Right lobe of liver (tissue), 6 donors: ENCODE results near the gene PTGES2. TPM values are rescaled to one million over a fixed set of nuclear protein-coding genes. Genes with fewer than 3 reads are reported as not detected.

ENCODE experiments used
- ATAC-seq, 4 donors: fragments of 200-7000 bp; cut with Tn5 transposase; one replicate each; pipeline ENCODE4 v1.9.1; 2020; ENCODE audit warnings: mild to moderate bottlenecking in 4 of 4, moderate library complexity in 4 of 4
- DNase-seq, 3 donors: peaks; one replicate each; pipeline ENCODE4 v3.0.0-alpha.2; 2020
- H3K27ac ChIP-seq, 3 donors: fragments of 200-600 bp; one replicate each; pipeline ENCODE4 v1.8.0; 2022
- H3K27me3 ChIP-seq, 2 donors: fragments of 200-600 bp; one replicate each; pipeline ENCODE4 v1.8.0; 2022
- H3K36me3 ChIP-seq, 4 donors: fragments of 200-600 bp; sonication (generic) in 1 of 4; one replicate each; pipeline versions ENCODE4 v1.5.1 to v1.8.0; 2017 to 2022; ENCODE audit warnings: control low read depth in 1 of 4
- H3K4me1 ChIP-seq, 4 donors: fragments of 200-600 bp; sonication (generic) in 1 of 4; one replicate each; pipeline versions ENCODE4 v1.5.1 to v1.8.0; 2017 to 2022; ENCODE audit warnings: control low read depth in 1 of 4
- H3K4me3 ChIP-seq, 3 donors: fragments of 200-600 bp; one replicate each; pipeline ENCODE4 v1.8.0; 2022
- H3K9me3 ChIP-seq, 4 donors: fragments of 200-600 bp; sonication (generic) in 1 of 4; one replicate each; pipeline versions ENCODE4 v1.5.1 to v1.8.0; 2017 to 2022; ENCODE audit warnings: control low read depth in 1 of 4
- CTCF ChIP-seq, 4 donors: fragments of 200-600 bp in 3 of 4; fragments of 450-650 bp in 1 of 4; IDR thresholded peaks; one replicate each; pipeline versions ENCODE4 v1.5.1 to v1.8.0; 2016 to 2022; ENCODE audit warnings: antibody characterized with exemption in 4 of 4, mild to moderate bottlenecking in 2 of 4
- POLR2A ChIP-seq: fragments of 450-650 bp; IDR thresholded peaks from one replicate; pipeline ENCODE4 v1.6.1; 2017; ENCODE audit warnings: antibody characterized with exemption, mild to moderate bottlenecking
- WGBS: methylation state at CpG from one replicate; pipeline ENCODE4 v1.1.6; 2018; ENCODE audit warnings: low coverage, low lambda C conversion rate; ENCODE audit not compliant: insufficient coverage; ENCODE audit errors: missing lambda C conversion rate; 5-methylcytosine and 5-hydroxymethylcytosine counted together
- intact Hi-C, 2 donors: fragments of 100-400 bp; cut with DNase I; formaldehyde crosslinking; loops; one replicate each; pipeline versions ENCODE4 v1.11.2 to v1.14.1; 2022
- total RNA-seq, 6 experiments: library from RNA; depleted of rRNA in 2 of 6; stranded (reverse); fragments of >200 nt in 2 of 6; fragmentation: NEBNext Ultra II Directional in 3 of 6; extraction: Animal tissue kit (Norgen Biotek cat#: 25700) in 3 of 6; gene quantifications; one replicate each; pipeline versions ENCODE4 v1.1.0 to v1.2.4, GENCODE V29; 2016 to 2023
- donor health status: DM: no; HTN: yes; CAD: no.
- donor health status: DM: no; HTN: no; CAD: no.
- donor health status: DM: no; HTN: no; CAD: no.
- donor health status: DM: no; HTN: yes; CAD: no.
- donor health status: DM: no; HTN: yes; CAD: no.

Gene PTGES2
- total RNA-seq, 6 experiments from 2014 or later, result 27.2 to 67.2 (median 30.5) TPM

GRCh38 chr9:128162215-128163026 lies 34.9 kb upstream of the PTGES2 start:
- Histone ChIP-seq H3K36me3 (peaks cover 0 to 12% (median 3%) of the 10 kb centered on the region in 4 donors), H3K27me3 (no peaks in the 10 kb centered on the region), H3K4me1 (peaks cover 0 to 5% (median 0%) of the 10 kb centered on the region in 4 donors), H3K27ac (no peak overlapping the region), H3K9me3 (no peaks in the 10 kb centered on the region), H3K4me3 (no peak overlapping the region)
- no peak for ATAC-seq
- WGBS, result 79% methylated on average over 4 of the region's 10 CpGs
- DNase-seq, result no peak
- TF ChIP-seq POLR2A (no peak), CTCF (IDR thresholded peaks at IDR 0.05) (no peak)
- intact Hi-C loops, result no loop called here

DNA sequence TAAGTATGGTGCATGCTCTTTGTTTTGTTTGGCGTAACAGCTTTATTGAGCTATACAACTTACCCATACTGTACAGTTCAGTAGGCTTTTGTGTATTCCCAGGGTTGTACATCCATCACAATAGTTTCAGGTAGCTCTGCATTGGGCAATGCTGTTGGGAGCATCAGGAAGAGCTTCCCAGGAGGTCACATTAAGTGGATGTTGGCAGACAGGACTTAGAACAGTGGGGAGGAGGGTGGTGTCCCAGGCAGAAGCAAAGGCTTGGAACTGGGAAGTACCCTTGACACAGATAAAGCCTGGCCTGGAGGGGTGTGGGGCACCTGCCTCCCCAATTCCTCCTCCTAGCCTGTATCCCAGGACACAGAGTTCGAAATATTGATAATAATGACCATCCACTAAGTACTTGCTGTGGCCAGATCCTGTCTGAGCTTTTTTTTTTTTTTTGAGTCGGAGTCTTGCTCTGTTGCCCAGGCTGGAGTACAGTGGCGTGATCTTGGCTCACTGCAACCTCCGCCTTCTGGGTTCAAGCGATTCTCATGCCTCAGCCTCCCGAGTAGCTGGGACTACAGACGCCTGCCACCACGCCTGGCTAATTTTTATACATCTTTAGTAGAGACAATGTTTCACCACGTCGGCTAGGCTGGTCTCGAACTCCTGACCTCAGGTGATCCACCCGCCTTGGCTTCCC lies 33.8 kb upstream of the PTGES2 start:
- ATAC-seq, result no peak
- 96% methylated on average over 12 of the region's 13 CpGs for WGBS
- Histone ChIP-seq H3K36me3 (peaks cover 0 to 1% (median 0%) of the 10 kb centered on the region in 4 donors), H3K27ac (no peak overlapping the region), H3K9me3 (no peaks in the 10 kb centered on the region), H3K4me3 (no peak overlapping the region), H3K4me1 (peaks cover 0 to 5% (median 0%) of the 10 kb centered on the region in 4 donors), H3K27me3 (no peaks in the 10 kb centered on the region)
- TF ChIP-seq POLR2A (no peak), CTCF (IDR thresholded peaks at IDR 0.05) (no peak)
- intact Hi-C loops, result no loop called here
- DNase-seq, result no peak

DNA sequence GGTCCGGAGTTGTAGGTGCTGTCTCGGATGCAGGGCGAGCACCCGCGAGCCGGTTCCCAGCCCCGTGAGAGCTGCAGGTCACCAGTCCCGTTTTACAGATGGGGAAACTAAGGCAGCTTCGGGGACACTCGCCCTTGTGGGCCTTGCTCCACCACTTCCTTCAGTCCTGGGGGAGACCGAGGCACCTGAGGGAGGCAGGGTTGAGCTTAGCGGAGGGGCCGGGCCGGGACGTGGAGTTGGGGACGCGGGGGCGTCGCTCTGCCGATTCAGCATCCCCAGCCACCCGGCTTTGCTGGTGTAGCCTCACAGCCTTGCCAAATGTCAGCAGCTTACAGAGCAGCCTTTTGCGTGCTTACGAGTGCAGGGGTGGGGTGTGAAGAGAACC lies 33.1 kb upstream of the PTGES2 start:
- intact Hi-C loops, result no loop called here
- peak overlapping the region; percentile 67 to 80 (median 67) for H3K4me3 ChIP-seq
- DNase-seq (peak in 1 of 3 donors; percentile 54), ATAC-seq (peak in 2 of 4 donors; percentile 0 to 1)
- H3K27me3 ChIP-seq, result no peaks in the 10 kb centered on the region
- H3K9me3 ChIP-seq, result no peaks in the 10 kb centered on the region
- no peak overlapping the region for H3K27ac ChIP-seq
- under 1% methylated on average over 11 of the region's 23 CpGs for WGBS
- peaks cover 0 to 5% (median 0%) of the 10 kb centered on the region in 4 donors for H3K4me1 ChIP-seq
- TF ChIP-seq POLR2A (no peak), CTCF (IDR thresholded peaks at IDR 0.05) (no peak)
- H3K36me3 ChIP-seq, result no peaks in the 10 kb centered on the region

GRCh38 chr9:128159784-128160602 lies 32.5 kb upstream of the PTGES2 start, which contains the start of gene BBLN:
TSS of gene BBLN (plus strand) at chr9:128160265. CDS start at chr9:128160408, 143 bp downstream.
- peak; percentile 97 to 98 (median 98) for DNase-seq
- no peaks in the 10 kb centered on the region for H3K36me3 ChIP-seq
- no peaks in the 10 kb centered on the region for H3K9me3 ChIP-seq
- peak within 1 kb of the TSS in 1 of 3 donors; percentile 33 for H3K27ac ChIP-seq
- ATAC-seq, result peak; percentile 94 to 98 (median 96)
- no peak for TF ChIP-seq CTCF (IDR thresholded peaks at IDR 0.05)
- TF ChIP-seq POLR2A, result peak; percentile 71
- 0% methylated on average over 20 of the region's 77 CpGs for WGBS
- intact Hi-C loops, result no loop called here
- peak within 1 kb of the TSS; percentile 67 to 80 (median 67) for H3K4me3 ChIP-seq
- H3K27me3 ChIP-seq, result no peaks in the 10 kb centered on the region
- H3K4me1 ChIP-seq, result peaks cover 0 to 5% (median 0%) of the 10 kb centered on the region in 4 donors
